Activated T-helper 1 cell treated with anti-CD3 and anti-CD28 coated beads, Interleukin-12 subunit alpha, Interleukin-12 subunit beta, Interleukin-2, Interleukin-4 antibody, amounts not matched to agents 30 ng/mL and 10 ng/mL and 1 ng/mL, durations not matched to agents 14 hours and 24 hours and 36 hours (primary cell): ENCODE data around the gene FANCI. TPM values are rescaled to one million over a fixed set of nuclear protein-coding genes. Genes with fewer than 3 reads are reported as not detected.

Source experiments
- DNase-seq: peaks from one replicate; pipeline ENCODE4 v3.0.0; 2021; ENCODE audit warnings: low spot score
- H3K27ac Mint-ChIP-seq: one replicate; pipeline ENCODE4 v1.8.0; 2021; ENCODE audit warnings: mild to moderate bottlenecking, mixed read lengths
- H3K27me3 Mint-ChIP-seq: one replicate; pipeline ENCODE4 v1.8.0; 2022; ENCODE audit warnings: mild to moderate bottlenecking, moderate library complexity, mixed read lengths; ENCODE audit not compliant: insufficient read depth
- H3K36me3 Mint-ChIP-seq: one replicate; pipeline ENCODE4 v1.8.0; 2021; ENCODE audit warnings: low read depth, mixed read lengths
- H3K4me1 Mint-ChIP-seq: one replicate; pipeline ENCODE4 v1.8.0; 2021; ENCODE audit warnings: low read depth, mixed read lengths
- H3K4me3 Mint-ChIP-seq: one replicate; pipeline ENCODE4 v1.8.0; 2021; ENCODE audit warnings: mild to moderate bottlenecking, moderate library complexity, mixed read lengths
- H3K9me3 Mint-ChIP-seq: one replicate; pipeline ENCODE4 v1.8.0; 2021; ENCODE audit warnings: mixed read lengths
- intact Hi-C: fragments of 100-400 bp; cut with micrococcal nuclease; formaldehyde crosslinking; loops from one replicate; pipeline ENCODE4 v1.15.1; 2024
- total RNA-seq: library from RNA; stranded (reverse); gene quantifications from 2 replicates; pipeline ENCODE4 v1.2.3, GENCODE V29; 2022

FANCI gene
- total RNA-seq, 1 donor from 2014 or later, result 167 TPM

GRCh38 chr15:89363133-89363532 is 119.4 kb downstream of the FANCI start:
- Mint-ChIP-seq H3K4me1 (peaks cover 11% of the 10 kb centered on the region), H3K9me3 (no peaks in the 10 kb centered on the region), H3K36me3 (no peaks in the 10 kb centered on the region), H3K27ac (no peak overlapping the region), H3K27me3 (peaks cover 74% of the 10 kb centered on the region), H3K4me3 (no peak overlapping the region)
- intact Hi-C loops, result no loop called here
- no peak for DNase-seq

- peaks cover 72% of the 10 kb centered on the region for H3K27me3 Mint-ChIP-seq
- H3K27ac Mint-ChIP-seq, result no peak overlapping the region
- no peaks in the 10 kb centered on the region for H3K36me3 Mint-ChIP-seq
- no peaks in the 10 kb centered on the region for H3K9me3 Mint-ChIP-seq
- H3K4me3 Mint-ChIP-seq, result no peak overlapping the region
- DNase-seq, result no peak
- H3K4me1 Mint-ChIP-seq, result peaks cover 5% of the 10 kb centered on the region
- intact Hi-C loops, result no loop called here
These were observed 120.0 kb downstream of the FANCI start for GRCh38 chr15:89363770-89364169.

- Mint-ChIP-seq H3K4me3 (no peak overlapping the region), H3K4me1 (peaks cover 5% of the 10 kb centered on the region), H3K36me3 (no peaks in the 10 kb centered on the region), H3K27ac (no peak overlapping the region), H3K9me3 (no peaks in the 10 kb centered on the region), H3K27me3 (peaks cover 78% of the 10 kb centered on the region)
- no peak for DNase-seq
- intact Hi-C loops, result no loop called here
These were observed 120.6 kb downstream of the FANCI start for GRCh38 chr15:89364341-89364740.

GRCh38 chr15:89364741-89365450 is 121.1 kb downstream of the FANCI start:
- Mint-ChIP-seq H3K36me3 (no peaks in the 10 kb centered on the region), H3K4me1 (peaks cover 5% of the 10 kb centered on the region), H3K27ac (no peak overlapping the region), H3K4me3 (no peak overlapping the region), H3K27me3 (peaks cover 81% of the 10 kb centered on the region), H3K9me3 (no peaks in the 10 kb centered on the region)
- intact Hi-C loops, result no loop called here
- no peak for DNase-seq

GRCh38 chr15:89365462-89366065 is 121.8 kb downstream of the FANCI start:
- DNase-seq, result no peak
- Mint-ChIP-seq H3K27ac (no peak overlapping the region), H3K9me3 (no peaks in the 10 kb centered on the region), H3K4me3 (no peak overlapping the region), H3K36me3 (no peaks in the 10 kb centered on the region), H3K4me1 (peaks cover 5% of the 10 kb centered on the region), H3K27me3 (peaks cover 82% of the 10 kb centered on the region)
- intact Hi-C loops, result no loop called here

Other genes starting within 250 kb of the FANCI start
- 66.5 and 66.7 TPM in 2 replicates for gene ABHD2, start 155.5 kb upstream of the FANCI start, total RNA-seq
- not detected in 2 replicates for gene RLBP1, start 22.4 kb upstream of the FANCI start, total RNA-seq
- gene POLG, start 90.8 kb downstream of the FANCI start, total RNA-seq, result 116 and 134 TPM in 2 replicates